ENCODE data around the gene ANKRD28.
A peak's percentile ranks its signal among the peaks of the same experiment; 100 is the strongest.

The ANKRD28 gene

DNA sequence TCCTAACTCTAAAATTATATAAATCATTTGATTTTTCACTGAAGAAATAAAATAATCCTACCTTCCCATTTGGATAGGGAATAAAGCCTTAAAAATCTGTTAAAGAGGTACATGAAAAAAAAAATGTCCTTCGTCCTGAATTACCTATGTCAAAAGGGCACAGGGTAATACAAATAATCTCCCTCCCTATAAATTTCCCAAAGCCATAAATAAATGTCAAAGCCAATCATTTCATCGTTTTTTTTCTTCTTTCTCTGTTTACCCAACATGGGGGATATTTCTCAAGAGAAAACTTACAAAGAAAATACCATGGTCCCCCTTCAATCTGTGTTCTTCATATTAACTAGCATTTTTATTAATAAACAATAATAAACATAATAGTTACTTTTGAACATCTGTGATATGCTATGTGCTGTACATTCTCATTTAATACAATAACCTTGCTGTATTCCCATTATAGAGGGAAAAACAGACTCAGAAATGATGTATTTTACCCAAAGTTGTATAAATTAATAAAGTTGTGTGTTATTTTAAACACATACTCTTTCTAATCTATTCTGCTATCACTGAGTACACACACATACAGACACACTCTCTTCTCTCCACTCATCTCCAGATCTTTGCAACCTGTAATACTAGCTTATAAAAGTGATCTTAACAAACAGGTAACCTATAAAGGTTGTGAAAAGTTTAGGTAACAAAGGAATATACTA, 910 bp upstream of the ANKRD28 start:
- Histone ChIP-seq H3K27ac (ENCODE audit: low read depth, low read length, poor library complexity, severe bottlenecking) (peak overlapping the region; percentile 82), H2AFZ (ENCODE audit: low read length) (no peak overlapping the region), H3K9me3 (ENCODE audit: low read length) (no peaks in the 10 kb centered on the region), H3K9me2 (ENCODE audit: low read depth, low read length) (no peaks in the 10 kb centered on the region), H3K9ac (ENCODE audit: low read length) (no peak overlapping the region), H3K27me3 (ENCODE audit: insufficient read depth, low read length) (no peaks in the 10 kb centered on the region), H3K4me3 (ENCODE audit: low read depth, low read length, poor library complexity, severe bottlenecking) (no peak overlapping the region), H3K4me2 (ENCODE audit: low read length) (peak overlapping the region; percentile 71), H3K79me2 (ENCODE audit: insufficient read depth, low read length) (peaks cover 64% of the 10 kb centered on the region), H3K36me3 (ENCODE audit: insufficient read depth, low read length) (peaks cover 8% of the 10 kb centered on the region; the same call in 1 of the 2 replicates), H3F3A (ENCODE audit: insufficient read depth, low read length) (no peaks in the 10 kb centered on the region), H4K20me1 (ENCODE audit: insufficient read depth, low read length) (no peaks in the 10 kb centered on the region), H3K4me1 (ENCODE audit: insufficient read depth, low read length, severe bottlenecking) (peaks cover 69% of the 10 kb centered on the region)
- no peak for TF ChIP-seq EZH2 (IDR thresholded peaks at IDR 0.05; ENCODE audit: borderline replicate concordance, low read length)
- TF ChIP-seq, protein P1, sequence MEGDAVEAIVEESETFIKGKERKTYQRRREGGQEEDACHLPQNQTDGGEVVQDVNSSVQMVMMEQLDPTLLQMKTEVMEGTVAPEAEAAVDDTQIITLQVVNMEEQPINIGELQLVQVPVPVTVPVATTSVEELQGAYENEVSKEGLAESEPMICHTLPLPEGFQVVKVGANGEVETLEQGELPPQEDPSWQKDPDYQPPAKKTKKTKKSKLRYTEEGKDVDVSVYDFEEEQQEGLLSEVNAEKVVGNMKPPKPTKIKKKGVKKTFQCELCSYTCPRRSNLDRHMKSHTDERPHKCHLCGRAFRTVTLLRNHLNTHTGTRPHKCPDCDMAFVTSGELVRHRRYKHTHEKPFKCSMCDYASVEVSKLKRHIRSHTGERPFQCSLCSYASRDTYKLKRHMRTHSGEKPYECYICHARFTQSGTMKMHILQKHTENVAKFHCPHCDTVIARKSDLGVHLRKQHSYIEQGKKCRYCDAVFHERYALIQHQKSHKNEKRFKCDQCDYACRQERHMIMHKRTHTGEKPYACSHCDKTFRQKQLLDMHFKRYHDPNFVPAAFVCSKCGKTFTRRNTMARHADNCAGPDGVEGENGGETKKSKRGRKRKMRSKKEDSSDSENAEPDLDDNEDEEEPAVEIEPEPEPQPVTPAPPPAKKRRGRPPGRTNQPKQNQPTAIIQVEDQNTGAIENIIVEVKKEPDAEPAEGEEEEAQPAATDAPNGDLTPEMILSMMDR (IDR thresholded peaks at IDR 0.05; ENCODE audit: low read length), result no peak

DNA sequence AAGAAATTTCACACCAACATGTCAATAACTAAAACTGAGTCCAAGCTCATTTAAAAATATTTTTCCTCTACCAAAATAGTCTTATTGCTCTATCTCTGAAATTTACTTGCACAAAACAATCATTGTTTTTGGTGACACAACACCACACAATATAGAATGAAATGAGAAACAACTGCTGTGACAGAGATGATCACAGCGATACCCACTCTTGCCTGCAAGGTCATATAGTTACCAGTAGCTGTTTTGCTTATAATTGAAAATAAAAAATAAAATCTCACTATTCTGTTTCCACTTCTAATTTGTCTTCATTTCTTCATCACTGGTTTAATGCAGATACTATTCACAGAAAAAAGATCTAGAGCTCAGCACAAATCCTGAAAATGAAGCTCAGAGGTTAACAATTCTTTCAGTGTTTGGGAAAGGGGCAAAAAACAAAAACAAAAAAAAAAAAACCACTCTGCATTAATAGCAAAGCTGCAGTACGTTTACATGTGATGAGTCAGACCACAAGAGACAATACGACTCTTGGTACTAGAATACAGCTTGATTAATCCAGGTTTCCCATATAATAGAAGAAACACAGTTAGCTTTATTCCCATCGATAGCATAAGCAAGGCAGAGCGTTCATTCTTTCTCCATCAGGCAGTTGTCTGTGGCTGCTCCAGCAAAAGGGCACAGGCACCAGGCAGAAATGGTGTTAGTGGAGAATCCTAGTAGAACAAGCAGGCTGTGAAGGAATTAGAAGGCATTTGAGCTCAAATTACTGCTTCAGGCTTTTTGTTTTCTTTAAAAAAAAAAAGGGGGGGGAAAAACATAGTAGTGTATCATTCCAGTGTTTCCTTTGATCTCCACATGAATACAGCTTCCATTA, 773 bp downstream of the ANKRD28 start:
- Histone ChIP-seq H3K79me2 (ENCODE audit: insufficient read depth, low read length) (peaks cover 53% of the 10 kb centered on the region), H3K36me3 (ENCODE audit: insufficient read depth, low read length) (peaks cover 23% of the 10 kb centered on the region), H2AFZ (ENCODE audit: low read length) (no peak overlapping the region), H3F3A (ENCODE audit: insufficient read depth, low read length) (no peaks in the 10 kb centered on the region), H4K20me1 (ENCODE audit: insufficient read depth, low read length) (no peaks in the 10 kb centered on the region), H3K4me3 (ENCODE audit: low read depth, low read length, poor library complexity, severe bottlenecking) (peak overlapping the region; percentile 50), H3K9me3 (ENCODE audit: low read length) (no peaks in the 10 kb centered on the region), H3K27me3 (ENCODE audit: insufficient read depth, low read length) (no peaks in the 10 kb centered on the region), H3K4me2 (ENCODE audit: low read length) (peak overlapping the region; percentile 71), H3K4me1 (ENCODE audit: insufficient read depth, low read length, severe bottlenecking) (peaks cover 64% of the 10 kb centered on the region), H3K27ac (ENCODE audit: low read depth, low read length, poor library complexity, severe bottlenecking) (peak overlapping the region; percentile 82), H3K9me2 (ENCODE audit: low read depth, low read length) (no peaks in the 10 kb centered on the region), H3K9ac (ENCODE audit: low read length) (peak overlapping the region; percentile 50)
- TF ChIP-seq EZH2 (IDR thresholded peaks at IDR 0.05; ENCODE audit: borderline replicate concordance, low read length), result no peak
- TF ChIP-seq, protein P1 (IDR thresholded peaks at IDR 0.05; ENCODE audit: low read length), result no peak

DNA sequence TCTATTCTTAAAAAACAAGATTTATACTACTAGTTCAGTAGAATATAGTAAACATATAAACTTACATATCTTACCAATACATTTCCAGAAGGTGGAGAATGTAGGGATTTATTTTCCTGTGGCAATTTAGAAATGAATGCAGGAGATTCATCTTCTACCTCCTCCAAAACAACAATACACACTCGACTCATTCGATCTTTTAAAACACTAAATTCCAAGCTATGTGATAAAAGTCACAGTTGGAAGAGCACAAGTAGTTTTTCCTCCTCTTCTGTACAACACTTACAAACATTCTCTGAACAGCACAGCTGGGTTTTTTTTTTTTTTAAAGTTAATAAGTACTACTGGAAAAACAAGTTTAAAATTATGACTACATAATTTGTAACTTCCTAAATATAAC, 1.4 kb downstream of the ANKRD28 start:
- Histone ChIP-seq H3F3A (ENCODE audit: insufficient read depth, low read length) (no peaks in the 10 kb centered on the region), H2AFZ (ENCODE audit: low read length) (no peak overlapping the region), H3K9me3 (ENCODE audit: low read length) (no peaks in the 10 kb centered on the region), H3K4me1 (ENCODE audit: insufficient read depth, low read length, severe bottlenecking) (peaks cover 58% of the 10 kb centered on the region), H3K4me2 (ENCODE audit: low read length) (peak overlapping the region; percentile 71), H3K9me2 (ENCODE audit: low read depth, low read length) (no peaks in the 10 kb centered on the region), H4K20me1 (ENCODE audit: insufficient read depth, low read length) (no peaks in the 10 kb centered on the region), H3K4me3 (ENCODE audit: low read depth, low read length, poor library complexity, severe bottlenecking) (peak overlapping the region; percentile 50), H3K27me3 (ENCODE audit: insufficient read depth, low read length) (no peaks in the 10 kb centered on the region), H3K36me3 (ENCODE audit: insufficient read depth, low read length) (peaks cover 30% of the 10 kb centered on the region), H3K79me2 (ENCODE audit: insufficient read depth, low read length) (peaks cover 52% of the 10 kb centered on the region), H3K27ac (ENCODE audit: low read depth, low read length, poor library complexity, severe bottlenecking) (peak overlapping the region; percentile 82), H3K9ac (ENCODE audit: low read length) (peak overlapping the region; percentile 50)
- no peak for TF ChIP-seq EZH2 (IDR thresholded peaks at IDR 0.05; ENCODE audit: borderline replicate concordance, low read length)
- TF ChIP-seq, protein P1 (IDR thresholded peaks at IDR 0.05; ENCODE audit: low read length), result no peak
